ENCODE data around the gene TAF1C.
"Not testable (repeated sequence)": the region's sequence is repeated elsewhere in the genome, so short reads cannot be mapped to it uniquely, and the experiment has no call there.

TAF1C gene

GRCh38 chr16:84207251-84207650 lies 20.4 kb upstream of the TAF1C start:
- DNase-seq, result peak; percentile 17

- DNase-seq, result no peak
Measured at GRCh38 chr16:84205976-84206691, 19.3 kb upstream of the TAF1C start.

GRCh38 chr16:84205123-84205522 lies 18.3 kb upstream of the TAF1C start:
- DNase-seq, result not testable (repeated sequence)

GRCh38 chr16:84204551-84204950 lies 17.7 kb upstream of the TAF1C start:
- DNase-seq, result not testable (repeated sequence)

- no peak for DNase-seq
Measured at GRCh38 chr16:84199861-84200260, 13.0 kb upstream of the TAF1C start.

GRCh38 chr16:84199097-84199496 lies 12.2 kb upstream of the TAF1C start:
- DNase-seq, result no peak

- DNase-seq, result no peak
Measured at GRCh38 chr16:84198401-84198800, 11.5 kb upstream of the TAF1C start.

- no peak for DNase-seq
Measured at GRCh38 chr16:84197466-84198128, 10.7 kb upstream of the TAF1C start.

- no peak for DNase-seq
Measured at GRCh38 chr16:84196727-84197394, 10.0 kb upstream of the TAF1C start.

GRCh38 chr16:84196101-84196500 lies 9.2 kb upstream of the TAF1C start:
- DNase-seq, result no peak

GRCh38 chr16:84195201-84196093 lies 8.6 kb upstream of the TAF1C start:
- DNase-seq, result no peak

GRCh38 chr16:84194470-84195200 lies 7.8 kb upstream of the TAF1C start:
- peak; percentile 89 for DNase-seq

GRCh38 chr16:84194018-84194417 lies 7.2 kb upstream of the TAF1C start:
- DNase-seq, result no peak

- DNase-seq, result no peak
Measured at GRCh38 chr16:84193480-84193879, 6.6 kb upstream of the TAF1C start.

- no peak for DNase-seq
Measured at GRCh38 chr16:84191466-84191865, 4.6 kb upstream of the TAF1C start.

GRCh38 chr16:84190731-84191388 lies 4.0 kb upstream of the TAF1C start, which contains the start of gene ADAD2:
Gene ADAD2 (plus strand): TSS chr16:84191157. CDS start chr16:84191231, 74 bp downstream.
- no peak for DNase-seq

- no peak for DNase-seq
Measured at GRCh38 chr16:84184775-84185174, 2.1 kb downstream of the TAF1C start.

GRCh38 chr16:84183911-84184591 lies 2.8 kb downstream of the TAF1C start:
- no peak for DNase-seq

GRCh38 chr16:84183572-84183875 lies 3.3 kb downstream of the TAF1C start:
- DNase-seq, result no peak

GRCh38 chr16:84182680-84183571 lies 3.9 kb downstream of the TAF1C start:
- no peak for DNase-seq
